Right atrium auricular region (tissue), 2 donors: ENCODE measurements around the gene MIOX. TPM values are rescaled to one million over a fixed set of nuclear protein-coding genes. Genes with fewer than 3 reads are reported as not detected.

Experiments used
- DNase-seq: peaks from one replicate; pipeline ENCODE4 v3.0.0-alpha.2; 2019; ENCODE audit warnings: low spot score
- H3K27ac ChIP-seq, 2 donors: fragments of 200-600 bp; sonication (generic); 1 replicate in 1 of 2; 2 replicates in 1 of 2; pipeline ENCODE4 v1.5.1; 2016 to 2019
- H3K27me3 ChIP-seq, 2 donors: fragments of 200-600 bp; sonication (generic); one replicate each; pipeline versions ENCODE4 v1.5.1 to v1.6.0; 2017 to 2019
- H3K36me3 ChIP-seq: fragments of 200-600 bp; sonication (generic); one replicate; pipeline ENCODE4 v1.5.1; 2016
- H3K4me1 ChIP-seq, 2 donors: fragments of 200-600 bp; sonication (generic); one replicate each; pipeline versions ENCODE4 v1.5.1 to v1.6.0; 2017 to 2019
- H3K4me3 ChIP-seq, 2 donors: fragments of 200-600 bp; sonication (generic); 1 replicate in 1 of 2; 2 replicates in 1 of 2; pipeline ENCODE4 v1.5.1; 2017 to 2019; ENCODE audit warnings: mild to moderate bottlenecking in 1 of 2, moderate library complexity in 1 of 2
- H3K9me3 ChIP-seq, 2 donors: fragments of 200-600 bp; sonication (generic); one replicate each; pipeline ENCODE4 v1.5.1; 2019
- total RNA-seq, 2 donors: library from RNA; depleted of rRNA; stranded (reverse); fragments of >200 nt; gene quantifications; one replicate each; pipeline ENCODE4 v1.1.0, GENCODE V29; 2016
- TF ChIP-seq, protein P1 (sequence below), 2 donors: fragments of 200-600 bp; sonication (generic); IDR thresholded peaks; one replicate each; pipeline ENCODE4 v1.5.1; 2019; ENCODE audit warnings: antibody characterized with exemption in 2 of 2

The MIOX gene
- total RNA-seq, 2 donors from 2014 or later = not detected

- peaks cover 0 to 24% of the 10 kb centered on the region in 2 donors for H3K4me1 ChIP-seq
- peaks cover 0 to 4% of the 10 kb centered on the region in 2 donors for H3K27me3 ChIP-seq
- no peak overlapping the region for H3K4me3 ChIP-seq
- TF ChIP-seq, protein P1, sequence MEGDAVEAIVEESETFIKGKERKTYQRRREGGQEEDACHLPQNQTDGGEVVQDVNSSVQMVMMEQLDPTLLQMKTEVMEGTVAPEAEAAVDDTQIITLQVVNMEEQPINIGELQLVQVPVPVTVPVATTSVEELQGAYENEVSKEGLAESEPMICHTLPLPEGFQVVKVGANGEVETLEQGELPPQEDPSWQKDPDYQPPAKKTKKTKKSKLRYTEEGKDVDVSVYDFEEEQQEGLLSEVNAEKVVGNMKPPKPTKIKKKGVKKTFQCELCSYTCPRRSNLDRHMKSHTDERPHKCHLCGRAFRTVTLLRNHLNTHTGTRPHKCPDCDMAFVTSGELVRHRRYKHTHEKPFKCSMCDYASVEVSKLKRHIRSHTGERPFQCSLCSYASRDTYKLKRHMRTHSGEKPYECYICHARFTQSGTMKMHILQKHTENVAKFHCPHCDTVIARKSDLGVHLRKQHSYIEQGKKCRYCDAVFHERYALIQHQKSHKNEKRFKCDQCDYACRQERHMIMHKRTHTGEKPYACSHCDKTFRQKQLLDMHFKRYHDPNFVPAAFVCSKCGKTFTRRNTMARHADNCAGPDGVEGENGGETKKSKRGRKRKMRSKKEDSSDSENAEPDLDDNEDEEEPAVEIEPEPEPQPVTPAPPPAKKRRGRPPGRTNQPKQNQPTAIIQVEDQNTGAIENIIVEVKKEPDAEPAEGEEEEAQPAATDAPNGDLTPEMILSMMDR (IDR thresholded peaks at IDR 0.05) = no peak
- no peaks in the 10 kb centered on the region for H3K9me3 ChIP-seq
- no peak for DNase-seq
- H3K27ac ChIP-seq = no peak overlapping the region
- H3K36me3 ChIP-seq = no peaks in the 10 kb centered on the region
Observed at GRCh38 chr22:50536226-50536625, 49.6 kb downstream of the MIOX start.

DNA sequence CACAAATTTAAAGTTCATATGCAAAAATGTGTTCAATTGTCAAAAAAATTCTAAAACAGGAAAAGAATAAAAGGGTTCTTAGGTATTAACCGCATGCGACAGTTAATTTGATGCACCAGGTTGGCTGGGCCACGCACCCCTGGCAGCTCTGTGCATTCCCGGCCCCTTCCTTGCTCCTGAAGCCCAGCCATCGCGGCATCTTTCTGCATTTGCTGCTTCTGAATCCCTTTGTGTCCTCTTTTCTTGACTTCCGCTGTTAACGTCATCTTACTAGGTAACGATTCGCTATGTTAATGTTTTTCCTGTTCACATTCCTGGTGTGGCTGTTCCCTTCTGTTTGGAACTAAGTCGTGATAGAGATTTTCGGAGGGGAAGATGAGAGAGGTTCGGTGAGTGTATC lies 51.1 kb downstream of the MIOX start:
- TF ChIP-seq, protein P1 (IDR thresholded peaks at IDR 0.05) = no peak
- Histone ChIP-seq H3K27ac (peak overlapping the region; percentile 20 to 78), H3K4me3 (no peak overlapping the region), H3K36me3 (no peaks in the 10 kb centered on the region), H3K27me3 (no peaks in the 10 kb centered on the region), H3K9me3 (no peaks in the 10 kb centered on the region), H3K4me1 (peaks cover 0 to 9% of the 10 kb centered on the region in 2 donors)
- DNase-seq = no peak

Other genes with a start within 250 kb of the MIOX start
- 10 to 100 TPM; 19.5 to 22.1 TPM for gene TUBGCP6, start 241.8 kb upstream of the MIOX start, total RNA-seq
- gene HDAC10, start 235.6 kb upstream of the MIOX start, total RNA-seq = 1 to 10 TPM; 6.7 to 9.1 TPM
- 10 to 100 TPM in 1 of 2 donors, 1 to 10 TPM in 1; 5.0 to 13.0 TPM for gene MAPK12, start 225.2 kb upstream of the MIOX start, total RNA-seq
- gene MAPK11, start 216.5 kb upstream of the MIOX start, total RNA-seq = 1 to 10 TPM; 3.7 to 4.0 TPM
- 10 to 100 TPM; 60.3 to 92.8 TPM for gene PLXNB2, start 179.2 kb upstream of the MIOX start, total RNA-seq
- 1 to 10 TPM in 1 of 2 donors, under 1 TPM in 1; 0.85 to 1.0 TPM for gene DENND6B, start 159.8 kb upstream of the MIOX start, total RNA-seq
- gene PPP6R2, start 143.5 kb upstream of the MIOX start, total RNA-seq = 10 to 100 TPM; 45.2 to 54.8 TPM
- 10 to 100 TPM; 41.1 to 57.1 TPM for gene SBF1, start 11.8 kb upstream of the MIOX start, total RNA-seq
- under 1 TPM in 1 of 2 donors, not detected in 1; 0.08 TPM for gene ADM2, start 5.3 kb upstream of the MIOX start, total RNA-seq
- 10 to 100 TPM; 30.1 to 33.8 TPM for gene LMF2, start 20.8 kb downstream of the MIOX start, total RNA-seq
- 10 to 100 TPM; 19.5 to 33.4 TPM for gene NCAPH2, start 21.4 kb downstream of the MIOX start, total RNA-seq
- under 1 TPM in 1 of 2 donors, not detected in 1; 0.94 TPM for gene SCO2, start 38.7 kb downstream of the MIOX start, total RNA-seq
- gene TYMP, start 43.2 kb downstream of the MIOX start, total RNA-seq = 10 to 100 TPM in 1 of 2 donors, 1 to 10 TPM in 1; 9.1 to 35.8 TPM
- gene KLHDC7B, start 59.0 kb downstream of the MIOX start, total RNA-seq = not detected
- not detected for gene SYCE3, start 76.1 kb downstream of the MIOX start, total RNA-seq
- 100 to 1,000 TPM; 184 to 281 TPM for gene CPT1B, start 91.6 kb downstream of the MIOX start, total RNA-seq
- gene CHKB, start 96.0 kb downstream of the MIOX start, total RNA-seq = 10 to 100 TPM; 25.1 to 29.5 TPM
- gene MAPK8IP2, start 113.9 kb downstream of the MIOX start, total RNA-seq = under 1 TPM; 0.26 to 0.71 TPM
- gene ARSA, start 141.3 kb downstream of the MIOX start, total RNA-seq = 10 to 100 TPM; 30.7 to 38.9 TPM
- 10 to 100 TPM in 1 of 2 donors, 1 to 10 TPM in 1; 8.2 to 12.3 TPM for gene SHANK3, start 186.0 kb downstream of the MIOX start, total RNA-seq